Measurements from ENCODE around the gene FADS2. TPM values are rescaled to one million over a fixed set of nuclear protein-coding genes. Genes with fewer than 3 reads are reported as not detected.

Gene FADS2
- total RNA-seq, result 100 to 1,000 TPM in 1 of 2 donors, 10 to 100 TPM in 1; 44.5 to 165 TPM
- polyA plus RNA-seq, result 10 to 100 TPM; 58.9 to 98.6 TPM
- long read RNA-seq, donor 1, full-length matches to known transcripts, result 11 of 16 reads
- long read RNA-seq, donor 1, partial matches to known transcripts, result 5 of 16 reads
- long read RNA-seq, donor 1, other reads (novel, unspliced or antisense), result 0 of 16 reads
- long read RNA-seq, donor 2, partial matches to known transcripts, result 0 of 1 reads
- long read RNA-seq, donor 2, other reads (novel, unspliced or antisense), result 0 of 1 reads
- long read RNA-seq, donor 3, full-length matches to known transcripts, result 5 of 10 reads
- long read RNA-seq, donor 3, partial matches to known transcripts, result 5 of 10 reads
- long read RNA-seq, donor 3, other reads (novel, unspliced or antisense), result 0 of 10 reads
- long read RNA-seq, donor 4, partial matches to known transcripts, result 6 of 11 reads
- long read RNA-seq, donor 4, other reads (novel, unspliced or antisense), result 0 of 11 reads
- long read RNA-seq, donor 5, full-length matches to known transcripts, result 13 of 32 reads
- long read RNA-seq, donor 5, partial matches to known transcripts, result 10 of 32 reads
- long read RNA-seq, donor 5, other reads (novel, unspliced or antisense), result 9 of 32 reads

DNA sequence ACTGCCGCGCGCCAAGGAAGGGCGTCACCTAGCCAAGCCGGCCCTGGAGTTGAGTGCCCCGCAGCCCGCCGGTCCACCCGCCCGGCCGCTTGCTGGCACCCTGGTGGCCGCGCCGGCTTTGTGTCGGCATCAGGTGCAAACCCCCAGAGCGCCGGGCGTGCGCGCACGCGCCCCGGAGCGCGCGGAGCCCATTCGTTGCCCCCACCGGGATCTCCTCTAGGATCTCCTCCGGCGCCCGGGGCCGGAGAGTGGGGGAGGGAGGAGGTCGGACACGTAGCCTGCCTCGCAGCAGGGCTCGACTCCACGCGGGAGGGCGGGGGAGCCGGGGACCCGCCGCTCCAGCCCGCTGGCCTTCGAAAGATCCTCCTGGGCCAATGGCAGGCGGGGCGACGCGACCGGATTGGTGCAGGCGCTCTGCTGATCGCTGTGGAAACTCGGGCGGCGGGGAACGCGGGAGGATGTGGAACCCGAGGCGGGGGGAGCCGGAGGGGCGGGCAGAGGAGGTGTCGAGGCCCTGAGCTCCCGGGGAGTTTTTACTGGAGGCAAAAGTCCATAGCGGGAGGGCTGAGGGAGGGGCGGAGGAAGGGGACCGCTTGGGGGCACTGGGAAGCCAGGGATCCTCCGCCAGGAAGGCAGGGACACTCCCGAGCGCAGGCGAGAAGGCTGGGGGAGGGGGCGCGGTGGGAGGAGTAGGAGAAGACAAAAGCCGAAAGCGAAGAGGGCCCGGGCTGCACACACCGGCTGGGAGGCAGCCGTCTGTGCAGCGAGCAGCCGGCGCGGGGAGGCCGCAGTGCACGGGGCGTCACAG, at the start of gene FADS2:
FADS2 (plus strand) TSS at position 730 of the 808 bp plus-strand sequence. CDS start 91 bp downstream, outside the sequence.
- TF ChIP-seq, protein P1, sequence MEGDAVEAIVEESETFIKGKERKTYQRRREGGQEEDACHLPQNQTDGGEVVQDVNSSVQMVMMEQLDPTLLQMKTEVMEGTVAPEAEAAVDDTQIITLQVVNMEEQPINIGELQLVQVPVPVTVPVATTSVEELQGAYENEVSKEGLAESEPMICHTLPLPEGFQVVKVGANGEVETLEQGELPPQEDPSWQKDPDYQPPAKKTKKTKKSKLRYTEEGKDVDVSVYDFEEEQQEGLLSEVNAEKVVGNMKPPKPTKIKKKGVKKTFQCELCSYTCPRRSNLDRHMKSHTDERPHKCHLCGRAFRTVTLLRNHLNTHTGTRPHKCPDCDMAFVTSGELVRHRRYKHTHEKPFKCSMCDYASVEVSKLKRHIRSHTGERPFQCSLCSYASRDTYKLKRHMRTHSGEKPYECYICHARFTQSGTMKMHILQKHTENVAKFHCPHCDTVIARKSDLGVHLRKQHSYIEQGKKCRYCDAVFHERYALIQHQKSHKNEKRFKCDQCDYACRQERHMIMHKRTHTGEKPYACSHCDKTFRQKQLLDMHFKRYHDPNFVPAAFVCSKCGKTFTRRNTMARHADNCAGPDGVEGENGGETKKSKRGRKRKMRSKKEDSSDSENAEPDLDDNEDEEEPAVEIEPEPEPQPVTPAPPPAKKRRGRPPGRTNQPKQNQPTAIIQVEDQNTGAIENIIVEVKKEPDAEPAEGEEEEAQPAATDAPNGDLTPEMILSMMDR (IDR thresholded peaks at IDR 0.05; ENCODE audit: control extremely low read depth, extremely low read depth), result no peak
- DNase-seq (peak; percentile 94 to 97 (median 95)), ATAC-seq (ENCODE audit: insufficient read depth, low FRiP score) (peak; percentile 88)
- Histone ChIP-seq H3K4me3 (peak within 1 kb of the TSS; percentile 54), H3K9ac (ENCODE audit: insufficient read depth in 1 of 2, low read length in 2 of 2) (peak within 1 kb of the TSS in 1 of 2 donors; percentile 61), H3K9me3 (ENCODE audit: control insufficient read depth in 4 of 4, insufficient read depth in 3 of 4, low read length in 3 of 4) (peaks cover 0 to 1% (median 0%) of the 10 kb centered on the region in 4 donors), H3K36me3 (ENCODE audit: control insufficient read depth in 4 of 4, insufficient read depth in 4 of 4, low read length in 4 of 4) (no peaks in the 10 kb centered on the region), H3K4me1 (ENCODE audit: control insufficient read depth in 5 of 5, insufficient read depth in 5 of 5, low read length in 5 of 5) (peaks cover 0 to 28% (median 10%) of the 10 kb centered on the region in 5 donors), H3K27me3 (ENCODE audit: control insufficient read depth in 3 of 3, insufficient read depth in 3 of 3, low read length in 2 of 3) (no peaks in the 10 kb centered on the region), H3K27ac (ENCODE audit: low read depth in 1 of 2, low read length in 1 of 2) (peak within 1 kb of the TSS; percentile 87 to 90)
- WGBS, 2 donors, result 0 to 1% methylated on average over 83 of the region's 83 CpGs

DNA sequence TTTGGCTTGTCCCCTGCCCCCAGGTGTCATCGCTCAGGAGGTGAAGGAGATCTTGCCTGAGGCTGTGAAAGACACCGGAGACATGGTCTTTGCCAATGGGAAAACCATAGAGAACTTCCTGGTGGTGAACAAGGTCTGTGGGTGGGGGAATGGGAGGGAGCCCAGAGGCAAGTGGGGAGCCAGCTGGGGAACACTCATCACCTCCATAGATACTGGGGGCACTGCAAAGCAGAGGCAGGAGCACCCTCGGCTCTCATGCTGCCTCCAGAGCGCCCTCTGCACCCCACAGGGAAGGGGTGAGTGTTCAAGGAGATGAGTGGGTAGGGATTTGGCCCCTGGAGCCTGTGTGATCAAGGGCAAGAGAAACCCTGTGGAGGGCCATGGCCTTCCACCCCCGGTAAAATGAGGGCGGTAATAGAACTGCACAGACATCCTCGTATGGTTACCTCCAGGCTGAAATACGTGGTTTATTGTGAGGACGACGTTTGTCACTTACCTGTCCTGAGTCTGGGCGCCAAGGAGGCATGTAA, 49.7 kb upstream of the FADS2 start:
- no peaks in the 10 kb centered on the region for H3K27me3 ChIP-seq (ENCODE audit: control insufficient read depth in 3 of 3, insufficient read depth in 3 of 3, low read length in 2 of 3)
- TF ChIP-seq, protein P1 (IDR thresholded peaks at IDR 0.05; ENCODE audit: control extremely low read depth, extremely low read depth), result no peak
- no peak overlapping the region for H3K27ac ChIP-seq (ENCODE audit: low read depth in 1 of 2, low read length in 1 of 2)
- H3K9ac ChIP-seq (ENCODE audit: insufficient read depth in 1 of 2, low read length in 2 of 2), result no peak overlapping the region
- peaks cover 0 to 2% (median 0%) of the 10 kb centered on the region in 5 donors for H3K4me1 ChIP-seq (ENCODE audit: control insufficient read depth in 5 of 5, insufficient read depth in 5 of 5, low read length in 5 of 5)
- H3K4me3 ChIP-seq, result no peak overlapping the region
- H3K36me3 ChIP-seq (ENCODE audit: control insufficient read depth in 4 of 4, insufficient read depth in 4 of 4, low read length in 4 of 4), result peaks cover 0 to 6% (median 6%) of the 10 kb centered on the region in 4 donors
- no peaks in the 10 kb centered on the region for H3K9me3 ChIP-seq (ENCODE audit: control insufficient read depth in 4 of 4, insufficient read depth in 3 of 4, low read length in 3 of 4)
- 86 to 89% methylated on average over 11 of the region's 11 CpGs for WGBS, 2 donors
- ATAC-seq (ENCODE audit: insufficient read depth, low FRiP score) (no peak), DNase-seq (no peak)

DNA sequence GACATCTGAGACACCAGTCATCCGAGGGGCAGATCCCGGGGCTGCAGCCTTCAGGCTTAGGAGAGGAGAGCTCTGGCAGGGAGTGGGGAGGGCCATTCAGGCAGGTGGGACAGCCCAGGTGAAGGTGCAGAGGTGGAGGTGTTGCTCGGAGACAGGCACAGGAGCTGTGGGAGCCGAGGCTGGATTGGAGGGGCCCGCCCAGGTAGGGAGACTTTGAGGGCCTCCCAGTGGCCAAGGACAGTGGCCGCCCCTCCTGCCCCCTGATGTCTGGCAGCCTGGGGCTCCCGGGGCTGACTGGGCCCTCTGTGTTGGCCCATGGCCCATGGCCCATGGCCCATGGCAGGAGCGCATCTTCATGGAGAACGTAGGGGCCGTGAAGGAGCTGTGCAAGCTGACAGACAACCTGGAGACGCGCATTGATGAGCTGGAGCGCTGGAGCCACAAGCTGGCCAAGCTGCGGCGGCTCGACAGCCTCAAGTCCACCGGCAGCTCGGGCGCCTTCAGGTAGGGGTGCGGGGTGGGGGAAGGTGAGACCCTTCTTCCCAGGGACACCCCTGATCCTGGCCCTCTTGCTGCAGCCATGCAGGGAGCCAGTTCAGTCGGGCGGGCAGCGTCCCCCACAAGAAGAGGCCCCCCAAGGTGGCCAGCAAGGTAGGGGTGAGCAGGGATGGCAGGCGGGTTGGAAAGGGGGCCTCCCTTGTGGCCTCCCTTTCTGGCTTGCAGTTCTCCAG, 49.0 kb upstream of the FADS2 start:
- Histone ChIP-seq H3K9me3 (ENCODE audit: control insufficient read depth in 4 of 4, insufficient read depth in 3 of 4, low read length in 3 of 4) (no peaks in the 10 kb centered on the region), H3K9ac (ENCODE audit: insufficient read depth in 1 of 2, low read length in 2 of 2) (no peak overlapping the region), H3K27me3 (ENCODE audit: control insufficient read depth in 3 of 3, insufficient read depth in 3 of 3, low read length in 2 of 3) (no peaks in the 10 kb centered on the region), H3K4me3 (no peak overlapping the region), H3K27ac (ENCODE audit: low read depth in 1 of 2, low read length in 1 of 2) (no peak overlapping the region), H3K4me1 (ENCODE audit: control insufficient read depth in 5 of 5, insufficient read depth in 5 of 5, low read length in 5 of 5) (peaks cover 0 to 2% (median 0%) of the 10 kb centered on the region in 5 donors), H3K36me3 (ENCODE audit: control insufficient read depth in 4 of 4, insufficient read depth in 4 of 4, low read length in 4 of 4) (peaks cover 0 to 9% (median 7%) of the 10 kb centered on the region in 4 donors)
- 90 to 93% methylated on average over 24 of the region's 24 CpGs for WGBS, 2 donors
- DNase-seq, result no peak
- TF ChIP-seq, protein P1 (IDR thresholded peaks at IDR 0.05; ENCODE audit: control extremely low read depth, extremely low read depth), result no peak
- ATAC-seq (ENCODE audit: insufficient read depth, low FRiP score), result no peak
